ENCODE data around the gene DHX16.

DNA sequence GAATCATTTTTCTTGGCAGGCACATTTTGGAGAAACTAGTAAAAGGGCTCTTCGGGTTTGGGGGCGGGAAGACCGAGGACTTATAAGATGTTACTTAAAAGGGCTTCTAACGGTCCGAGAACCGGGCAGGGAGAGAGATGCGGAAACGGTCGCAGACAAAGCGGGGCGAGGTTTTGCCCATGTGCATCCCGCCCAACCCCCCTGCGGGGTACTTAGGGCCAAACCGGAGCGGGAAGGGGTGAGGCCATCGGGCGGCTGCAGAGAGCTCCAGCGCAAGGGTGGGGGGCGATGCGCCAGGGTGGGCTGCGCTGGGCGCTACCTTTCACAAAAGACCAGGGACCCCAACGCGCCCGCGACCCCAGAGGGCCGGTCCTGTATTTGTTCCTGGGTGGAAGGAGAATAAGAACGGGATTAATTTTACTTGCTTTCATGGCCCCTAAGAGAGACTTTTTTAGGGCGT, 48.0 kb upstream of the DHX16 start:
- TF ChIP-seq, protein P1, sequence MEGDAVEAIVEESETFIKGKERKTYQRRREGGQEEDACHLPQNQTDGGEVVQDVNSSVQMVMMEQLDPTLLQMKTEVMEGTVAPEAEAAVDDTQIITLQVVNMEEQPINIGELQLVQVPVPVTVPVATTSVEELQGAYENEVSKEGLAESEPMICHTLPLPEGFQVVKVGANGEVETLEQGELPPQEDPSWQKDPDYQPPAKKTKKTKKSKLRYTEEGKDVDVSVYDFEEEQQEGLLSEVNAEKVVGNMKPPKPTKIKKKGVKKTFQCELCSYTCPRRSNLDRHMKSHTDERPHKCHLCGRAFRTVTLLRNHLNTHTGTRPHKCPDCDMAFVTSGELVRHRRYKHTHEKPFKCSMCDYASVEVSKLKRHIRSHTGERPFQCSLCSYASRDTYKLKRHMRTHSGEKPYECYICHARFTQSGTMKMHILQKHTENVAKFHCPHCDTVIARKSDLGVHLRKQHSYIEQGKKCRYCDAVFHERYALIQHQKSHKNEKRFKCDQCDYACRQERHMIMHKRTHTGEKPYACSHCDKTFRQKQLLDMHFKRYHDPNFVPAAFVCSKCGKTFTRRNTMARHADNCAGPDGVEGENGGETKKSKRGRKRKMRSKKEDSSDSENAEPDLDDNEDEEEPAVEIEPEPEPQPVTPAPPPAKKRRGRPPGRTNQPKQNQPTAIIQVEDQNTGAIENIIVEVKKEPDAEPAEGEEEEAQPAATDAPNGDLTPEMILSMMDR (IDR thresholded peaks at IDR 0.05; ENCODE audit: control extremely low read depth in 1 of 3, insufficient read depth in 1 of 3, low read depth in 1 of 3, low read length in 3 of 3) = no peak
- TF ChIP-seq, protein P2, sequence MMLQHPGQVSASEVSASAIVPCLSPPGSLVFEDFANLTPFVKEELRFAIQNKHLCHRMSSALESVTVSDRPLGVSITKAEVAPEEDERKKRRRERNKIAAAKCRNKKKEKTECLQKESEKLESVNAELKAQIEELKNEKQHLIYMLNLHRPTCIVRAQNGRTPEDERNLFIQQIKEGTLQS (IDR thresholded peaks at IDR 0.05; ENCODE audit: insufficient read depth, low read depth, low read length) = no peak
- TF ChIP-seq CEBPB (IDR thresholded peaks at IDR 0.05; ENCODE audit: low read depth, low read length) (no peak), TCF12 (IDR thresholded peaks at IDR 0.05; ENCODE audit: low read depth, low read length) (no peak)

Data from H1 (cell line).